Activated T-cell treated with anti-CD3 and anti-CD28 coated beads, Interleukin-2, amount 50 U/mL, for 4 hours (primary cell): ENCODE results near the gene IQGAP2. TPM values are rescaled to one million over a fixed set of nuclear protein-coding genes. Genes with fewer than 3 reads are reported as not detected.
"Not testable (repeated sequence)": the region's sequence is repeated elsewhere in the genome, so short reads cannot be mapped to it uniquely, and the experiment has no call there.

Source experiments
- ATAC-seq, 2 donors: fragments of 200-7000 bp; cut with Tn5 transposase; one replicate each; pipeline ENCODE4 v1.10.0; 2021
- DNase-seq: peaks from one replicate; pipeline ENCODE4 v3.0.0-alpha.2; 2020
- H3K27me3 Mint-ChIP-seq: one replicate; pipeline ENCODE4 v1.8.0; 2021; ENCODE audit warnings: low read depth, mixed read lengths
- H3K36me3 Mint-ChIP-seq: one replicate; pipeline ENCODE4 v1.8.0; 2022; ENCODE audit warnings: mixed read lengths; ENCODE audit not compliant: insufficient read depth
- H3K4me1 Mint-ChIP-seq: one replicate; pipeline ENCODE4 v1.8.0; 2021; ENCODE audit warnings: low read depth, mixed read lengths
- H3K4me3 Mint-ChIP-seq: one replicate; pipeline ENCODE4 v1.8.0; 2021; ENCODE audit warnings: mild to moderate bottlenecking, moderate library complexity, mixed read lengths
- H3K9me3 Mint-ChIP-seq: one replicate; pipeline ENCODE4 v1.8.0; 2021; ENCODE audit warnings: mixed read lengths
- total RNA-seq, 3 donors: library from RNA; stranded (reverse); gene quantifications; one replicate each; pipeline ENCODE4 v1.2.1, GENCODE V29; 2021

The IQGAP2 gene
- total RNA-seq, 3 donors from 2014 or later = 34.8 to 59.4 (median 38.3) TPM

DNA sequence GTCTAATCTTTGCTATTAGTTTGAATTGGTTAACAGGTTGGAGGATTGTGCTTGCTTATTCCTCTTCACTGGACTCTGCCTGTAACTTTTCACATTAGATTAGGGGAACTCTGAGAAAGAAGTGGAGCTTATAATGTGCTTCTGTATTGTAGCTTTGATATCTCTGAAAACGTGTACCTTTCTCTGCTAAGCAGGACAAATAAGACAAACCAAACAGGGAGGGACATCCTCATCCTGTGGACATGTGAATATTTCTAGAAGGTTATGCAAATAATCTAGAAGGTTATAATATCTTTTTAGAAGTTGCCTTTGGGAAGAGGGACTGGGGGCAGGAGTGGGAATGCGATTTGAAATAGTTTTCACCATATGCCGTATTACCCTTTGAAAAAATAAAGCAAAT lies 11.7 kb downstream of the IQGAP2 start:
- no peak for ATAC-seq
- Mint-ChIP-seq H3K4me3 (no peak overlapping the region), H3K4me1 (peaks cover 73% of the 10 kb centered on the region), H3K27me3 (no peaks in the 10 kb centered on the region), H3K9me3 (no peaks in the 10 kb centered on the region), H3K36me3 (peaks cover 20% of the 10 kb centered on the region)
- DNase-seq = no peak

DNA sequence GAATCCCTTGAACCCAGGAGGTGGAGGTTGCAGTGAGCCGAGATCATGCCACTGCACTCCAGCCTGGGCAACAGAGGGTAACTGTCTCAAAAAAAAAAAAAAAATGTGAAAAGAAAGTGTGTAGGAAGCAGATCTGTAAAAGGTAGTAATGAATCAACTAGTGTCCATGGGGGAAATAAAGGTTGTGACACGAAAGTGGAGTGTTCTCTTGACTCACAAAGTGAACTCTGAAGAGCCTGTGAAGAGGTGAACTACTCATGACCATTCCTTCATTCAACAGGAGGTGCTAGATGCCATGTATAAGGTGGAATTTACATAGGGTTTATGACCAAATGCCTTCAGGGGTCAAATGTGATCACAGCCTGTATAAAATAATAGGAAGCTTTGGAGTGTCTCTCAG lies 12.8 kb downstream of the IQGAP2 start:
- Mint-ChIP-seq H3K4me1 (peaks cover 69% of the 10 kb centered on the region), H3K9me3 (no peaks in the 10 kb centered on the region), H3K27me3 (no peaks in the 10 kb centered on the region), H3K36me3 (peaks cover 23% of the 10 kb centered on the region), H3K4me3 (no peak overlapping the region)
- ATAC-seq = peak; percentile 70 to 93
- DNase-seq = no peak

DNA sequence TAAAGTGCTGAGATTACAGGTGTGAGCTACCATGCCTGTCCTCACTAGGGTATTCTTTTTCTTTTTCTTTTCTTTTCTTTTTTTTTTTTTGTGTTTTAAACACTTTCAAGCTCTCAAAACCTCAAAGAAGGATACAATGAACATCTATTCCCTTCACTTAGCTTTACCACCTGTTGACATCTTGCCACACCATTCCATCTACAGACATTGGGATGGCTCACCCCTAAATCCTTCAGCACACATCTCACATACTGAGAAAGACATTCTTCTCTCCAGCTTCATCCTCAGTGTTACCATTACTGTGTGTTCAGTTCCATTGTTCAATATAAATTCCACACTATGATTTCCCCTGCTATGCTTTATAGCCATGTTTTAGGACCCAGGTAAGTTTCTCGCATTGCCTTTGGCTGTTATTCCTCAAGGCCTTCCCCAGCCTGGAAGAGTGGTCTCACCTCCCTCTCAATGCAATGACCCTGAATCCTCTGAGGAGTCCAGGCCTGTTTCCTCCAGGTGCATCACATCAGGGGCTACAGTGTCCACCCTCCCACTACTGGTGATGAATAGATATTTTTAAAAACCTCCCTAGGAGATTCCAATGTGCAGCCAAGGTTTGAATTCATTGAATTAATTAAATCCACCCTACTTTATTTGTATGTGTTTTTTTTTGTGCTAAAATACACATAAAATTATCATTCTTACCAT lies 16.7 kb downstream of the IQGAP2 start:
- Mint-ChIP-seq H3K27me3 (no peaks in the 10 kb centered on the region), H3K9me3 (no peaks in the 10 kb centered on the region), H3K4me1 (peaks cover 61% of the 10 kb centered on the region), H3K36me3 (peaks cover 8% of the 10 kb centered on the region), H3K4me3 (no peak overlapping the region)
- DNase-seq = no peak
- ATAC-seq = no peak

DNA sequence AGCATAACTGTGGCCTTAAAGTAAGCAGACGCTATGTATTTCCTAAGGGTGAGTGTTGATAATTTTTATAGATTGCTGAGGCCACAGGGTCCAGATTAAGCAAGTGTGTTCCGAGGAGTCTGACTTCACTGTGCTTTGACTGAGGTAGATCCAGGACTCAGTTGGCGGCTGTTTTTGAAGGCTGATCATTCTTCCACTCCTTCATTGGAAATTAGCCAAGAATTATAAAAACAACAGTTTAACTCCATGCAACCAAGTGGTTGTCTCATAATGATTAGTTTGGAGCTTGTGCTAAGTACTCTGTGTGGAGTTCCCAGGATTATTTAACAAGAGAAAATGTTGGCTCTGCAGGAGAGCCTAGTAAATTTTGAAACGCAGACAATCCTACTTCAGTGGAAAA lies 19.1 kb downstream of the IQGAP2 start:
- no peak for ATAC-seq
- no peak for DNase-seq
- Mint-ChIP-seq H3K4me3 (no peak overlapping the region), H3K9me3 (no peaks in the 10 kb centered on the region), H3K36me3 (peaks cover 5% of the 10 kb centered on the region), H3K27me3 (no peaks in the 10 kb centered on the region), H3K4me1 (peaks cover 63% of the 10 kb centered on the region)

DNA sequence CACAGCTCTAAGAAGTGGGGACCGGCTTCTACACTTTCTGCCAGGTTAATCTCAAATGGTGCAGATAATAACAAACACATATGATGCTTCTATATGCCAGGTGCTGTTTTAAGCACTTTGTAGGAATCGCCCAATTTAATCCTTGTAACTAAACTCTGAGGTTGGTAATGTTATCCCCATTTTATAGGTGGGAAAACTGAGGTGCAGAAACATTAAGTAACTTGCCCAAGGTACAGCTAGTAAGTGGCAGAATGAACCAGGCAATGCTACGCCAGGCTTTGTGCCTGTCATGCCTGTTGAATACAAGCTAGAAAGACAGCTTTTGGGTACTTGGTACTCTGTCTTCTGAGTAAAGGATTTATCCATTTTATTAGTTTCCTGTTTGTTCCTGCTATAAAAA lies 19.7 kb downstream of the IQGAP2 start:
- ATAC-seq (no peak), DNase-seq (no peak)
- Mint-ChIP-seq H3K4me1 (peaks cover 68% of the 10 kb centered on the region), H3K27me3 (no peaks in the 10 kb centered on the region), H3K9me3 (no peaks in the 10 kb centered on the region), H3K36me3 (peaks cover 5% of the 10 kb centered on the region), H3K4me3 (no peak overlapping the region)

DNA sequence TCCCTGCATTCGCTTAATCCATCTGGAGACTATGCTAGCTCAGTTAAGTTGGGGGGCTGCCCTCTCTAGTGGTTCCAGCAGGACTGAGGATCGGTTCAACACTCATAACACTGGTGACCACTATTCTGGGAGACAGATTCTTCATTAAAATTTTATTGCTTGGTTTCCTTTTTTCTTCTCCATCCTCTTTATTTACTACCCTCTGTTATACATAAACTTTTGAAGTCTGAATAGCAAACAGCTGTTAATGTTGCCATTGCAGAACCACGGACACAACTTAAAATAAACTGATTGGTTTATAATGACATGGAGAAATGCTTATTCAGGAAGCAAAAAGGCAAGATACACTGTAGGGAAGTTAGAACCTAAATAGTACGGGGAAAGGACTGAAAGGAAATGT lies 22.1 kb downstream of the IQGAP2 start:
- H3K4me1 Mint-ChIP-seq = peaks cover 65% of the 10 kb centered on the region
- no peaks in the 10 kb centered on the region for H3K9me3 Mint-ChIP-seq
- no peak overlapping the region for H3K4me3 Mint-ChIP-seq
- ATAC-seq (no peak), DNase-seq (no peak)
- H3K36me3 Mint-ChIP-seq = peaks cover 8% of the 10 kb centered on the region
- H3K27me3 Mint-ChIP-seq = no peaks in the 10 kb centered on the region

DNA sequence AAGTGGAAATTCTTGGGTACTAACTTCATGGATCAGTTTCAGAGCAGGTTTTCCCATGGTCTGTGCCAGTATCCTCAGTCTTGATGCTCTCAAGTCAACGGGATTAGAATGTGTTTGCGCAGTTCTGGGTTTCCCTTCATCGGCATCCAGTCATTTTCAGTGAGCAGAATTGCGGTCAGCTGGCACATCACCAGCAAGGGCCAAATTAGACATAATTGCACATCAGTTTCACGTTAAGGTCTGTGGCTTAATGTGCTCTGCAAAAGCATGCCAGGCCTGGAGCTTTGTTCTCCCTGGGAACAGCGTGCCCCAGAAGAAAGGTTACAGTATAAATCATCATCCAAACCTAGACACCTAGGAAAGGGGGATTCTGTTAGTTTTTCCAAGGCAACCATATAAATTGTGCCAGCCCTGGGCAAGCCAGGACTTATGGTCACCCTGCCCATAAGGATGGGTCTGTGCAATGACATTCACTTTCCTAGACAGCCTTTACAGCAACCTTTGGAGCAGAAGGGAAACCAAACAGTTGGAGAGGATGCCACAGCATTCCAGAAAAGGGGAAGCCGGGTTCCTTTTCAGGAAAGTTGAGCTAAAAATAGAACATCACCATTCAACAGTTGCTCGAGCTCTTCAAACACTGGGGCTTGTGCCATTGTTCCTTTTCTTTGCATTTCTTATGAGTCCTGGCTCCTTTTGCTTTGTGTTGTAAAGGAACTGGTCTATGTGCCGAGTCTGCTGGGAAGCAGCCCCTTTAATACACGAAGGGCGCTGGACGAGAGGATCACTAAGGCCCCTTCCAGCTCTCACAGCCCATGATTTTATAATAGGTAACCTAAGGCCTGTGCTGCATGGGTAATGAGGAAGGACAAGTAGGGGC lies 23.1 kb downstream of the IQGAP2 start:
- ATAC-seq = no peak
- Mint-ChIP-seq H3K4me1 (peaks cover 59% of the 10 kb centered on the region), H3K27me3 (no peaks in the 10 kb centered on the region), H3K9me3 (no peaks in the 10 kb centered on the region), H3K36me3 (peaks cover 6% of the 10 kb centered on the region), H3K4me3 (no peak overlapping the region)
- DNase-seq = no peak

DNA sequence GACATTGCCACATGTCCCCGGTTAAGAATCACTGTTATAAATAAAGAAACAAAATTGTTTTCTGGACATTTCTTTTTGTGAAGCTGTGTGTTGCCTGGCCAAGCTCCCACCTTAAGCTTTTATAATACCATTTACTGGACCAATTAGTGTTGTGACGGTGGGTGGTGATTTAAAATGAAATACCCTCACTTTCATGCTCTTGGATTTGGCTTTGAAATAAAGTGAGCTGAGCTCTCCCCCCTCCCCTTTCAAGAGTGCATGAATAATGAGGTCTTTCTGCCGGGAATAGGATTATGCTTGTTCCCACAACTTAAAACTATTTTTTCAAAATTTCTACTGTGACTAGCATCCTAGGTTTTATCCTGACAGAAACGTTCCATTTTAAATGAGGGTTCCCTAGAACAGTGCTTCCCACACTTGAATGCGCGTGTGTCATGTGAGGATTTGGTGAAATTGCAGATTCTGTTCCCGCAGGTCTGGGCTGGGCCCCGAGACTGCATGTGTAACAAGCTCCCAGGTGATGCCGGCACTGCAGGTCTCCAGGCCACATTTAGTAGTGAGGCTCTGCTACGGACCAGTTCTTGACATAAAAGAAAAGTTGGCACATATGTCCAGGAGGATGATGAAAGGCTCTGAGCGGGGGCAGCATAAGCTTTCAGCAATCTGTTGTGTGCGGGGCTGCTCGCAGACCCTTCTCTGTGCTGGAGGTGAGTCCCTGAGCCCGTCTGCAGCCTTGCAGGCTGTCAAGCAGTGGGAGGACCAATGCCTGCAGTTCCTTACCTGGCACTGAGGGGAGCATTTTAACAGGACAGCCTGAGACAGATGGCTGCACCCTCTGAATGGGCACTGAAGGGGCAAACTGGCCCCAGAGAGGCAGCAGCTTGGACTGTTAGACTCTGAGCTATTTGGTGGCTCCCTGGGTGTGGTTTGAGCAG lies 24.4 kb downstream of the IQGAP2 start:
- Mint-ChIP-seq H3K9me3 (no peaks in the 10 kb centered on the region), H3K36me3 (peaks cover 6% of the 10 kb centered on the region), H3K4me1 (peaks cover 56% of the 10 kb centered on the region), H3K4me3 (no peak overlapping the region), H3K27me3 (no peaks in the 10 kb centered on the region)
- DNase-seq (no peak), ATAC-seq (no peak)

DNA sequence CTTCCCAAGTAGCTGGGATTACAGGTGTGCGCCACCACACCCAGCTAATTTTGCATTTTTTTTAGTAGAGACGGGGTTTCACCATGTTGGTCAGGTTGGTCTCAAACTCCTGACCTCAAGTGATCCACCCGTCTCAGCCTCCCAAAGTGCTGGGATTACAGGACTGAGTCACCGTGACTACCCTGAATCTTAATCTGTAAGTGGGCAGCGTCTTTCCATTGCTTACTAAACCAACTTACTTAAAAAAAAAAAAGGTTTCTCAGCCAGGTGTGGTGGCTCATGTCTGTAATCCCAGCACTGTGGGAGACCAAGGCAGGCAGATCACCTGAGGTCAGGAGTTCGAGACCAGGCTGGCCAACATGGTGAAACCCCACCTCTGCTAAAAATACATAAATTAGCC lies 25.5 kb downstream of the IQGAP2 start:
- H3K9me3 Mint-ChIP-seq, DNase-seq, H3K4me3 Mint-ChIP-seq, ATAC-seq, H3K36me3 Mint-ChIP-seq, H3K27me3 Mint-ChIP-seq: not testable (repeated sequence)
- H3K4me1 Mint-ChIP-seq = peaks cover 61% of the 10 kb centered on the region

DNA sequence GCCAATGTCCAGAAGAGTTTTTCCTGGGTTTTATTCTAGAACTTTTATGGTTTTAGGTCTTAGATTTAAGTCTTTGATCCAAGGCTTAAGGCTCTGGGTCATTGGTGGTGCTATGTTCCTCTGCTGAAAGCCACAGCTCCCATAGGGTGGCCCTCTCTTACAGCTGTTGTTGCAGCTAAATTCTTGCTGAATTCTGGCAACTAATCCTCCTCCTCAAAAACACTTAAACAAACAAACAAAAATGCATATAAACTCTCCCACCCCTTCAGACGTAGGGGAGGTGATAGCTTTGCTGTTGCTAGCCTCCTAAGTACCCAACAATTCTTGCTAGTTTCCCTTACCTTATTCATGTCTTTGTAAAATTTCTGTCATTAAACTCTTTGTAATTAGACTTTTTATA lies 30.2 kb downstream of the IQGAP2 start:
- no peak overlapping the region for H3K4me3 Mint-ChIP-seq
- DNase-seq = no peak
- no peaks in the 10 kb centered on the region for H3K27me3 Mint-ChIP-seq
- ATAC-seq = no peak
- H3K4me1 Mint-ChIP-seq = peaks cover 35% of the 10 kb centered on the region
- H3K9me3 Mint-ChIP-seq = peaks cover 5% of the 10 kb centered on the region
- H3K36me3 Mint-ChIP-seq = peaks cover 8% of the 10 kb centered on the region

DNA sequence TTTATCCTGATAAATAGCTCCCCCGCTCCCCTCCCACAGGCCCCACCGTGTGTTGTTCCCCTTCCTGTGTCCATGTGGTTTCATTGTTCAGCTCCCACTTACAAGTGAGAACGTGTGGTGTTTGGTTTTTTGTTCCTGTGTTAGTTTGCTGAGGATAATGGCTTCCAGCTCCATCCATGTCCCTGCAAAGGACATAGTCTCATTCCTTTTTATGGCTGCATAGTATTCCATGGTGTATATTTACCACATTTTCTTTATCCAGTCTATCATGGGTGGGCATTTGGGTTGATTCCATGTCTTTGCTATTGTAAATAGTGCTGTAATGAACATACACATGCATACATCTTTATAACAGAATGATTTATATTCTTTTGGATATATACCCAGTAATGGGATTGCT lies 34.4 kb downstream of the IQGAP2 start:
- not testable (repeated sequence) for H3K27me3 Mint-ChIP-seq, ATAC-seq, H3K4me3 Mint-ChIP-seq, DNase-seq, H3K9me3 Mint-ChIP-seq
- Mint-ChIP-seq H3K4me1 (peaks cover 44% of the 10 kb centered on the region), H3K36me3 (peaks cover 20% of the 10 kb centered on the region)

DNA sequence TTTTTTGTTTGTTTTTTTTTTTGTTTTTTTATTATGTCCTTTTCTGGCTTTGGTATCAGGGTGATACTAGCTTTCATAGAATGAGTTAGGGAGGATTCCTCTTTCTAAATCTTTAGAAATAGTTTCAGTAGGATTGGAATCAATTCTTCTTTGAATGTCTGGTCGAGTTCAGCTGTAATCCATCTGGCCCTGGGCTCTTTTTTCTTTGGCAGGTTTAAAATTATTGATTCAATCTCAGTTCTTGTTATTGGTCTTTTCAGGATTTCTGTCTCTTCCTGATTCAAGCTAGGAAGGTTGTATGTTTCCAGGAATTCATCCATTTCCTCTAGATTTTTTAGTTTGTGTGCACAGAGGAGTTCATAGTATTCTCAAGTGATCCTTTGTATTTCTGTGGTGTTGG lies 34.9 kb downstream of the IQGAP2 start:
- peaks cover 40% of the 10 kb centered on the region for H3K4me1 Mint-ChIP-seq
- peaks cover 20% of the 10 kb centered on the region for H3K36me3 Mint-ChIP-seq
- H3K9me3 Mint-ChIP-seq = peaks cover 8% of the 10 kb centered on the region
- ATAC-seq (no peak), DNase-seq (no peak)
- H3K27me3 Mint-ChIP-seq = no peaks in the 10 kb centered on the region
- H3K4me3 Mint-ChIP-seq = no peak overlapping the region

DNA sequence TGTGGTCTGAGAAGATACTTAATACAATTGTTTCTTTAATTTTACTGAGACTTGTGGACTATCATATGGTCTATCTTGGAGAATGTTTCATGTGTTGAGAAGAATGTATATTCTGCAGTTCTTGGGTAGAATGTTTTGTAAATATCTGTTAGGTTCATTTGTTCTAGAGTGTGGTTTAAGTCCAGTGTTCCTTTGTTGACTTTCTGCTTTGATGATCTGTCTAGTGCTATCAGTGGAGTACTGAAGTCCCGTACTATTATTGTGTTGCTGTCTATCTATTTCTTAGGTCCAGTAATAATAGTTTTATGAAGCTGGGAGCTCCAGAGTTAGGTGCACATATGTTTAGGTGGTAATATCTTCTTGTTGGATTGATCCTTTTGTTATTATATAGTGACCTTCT lies 36.1 kb downstream of the IQGAP2 start:
- no peak for DNase-seq
- Mint-ChIP-seq H3K4me1 (peaks cover 33% of the 10 kb centered on the region), H3K9me3 (peaks cover 8% of the 10 kb centered on the region), H3K36me3 (peaks cover 24% of the 10 kb centered on the region), H3K27me3 (no peaks in the 10 kb centered on the region), H3K4me3 (no peak overlapping the region)
- ATAC-seq = no peak

DNA sequence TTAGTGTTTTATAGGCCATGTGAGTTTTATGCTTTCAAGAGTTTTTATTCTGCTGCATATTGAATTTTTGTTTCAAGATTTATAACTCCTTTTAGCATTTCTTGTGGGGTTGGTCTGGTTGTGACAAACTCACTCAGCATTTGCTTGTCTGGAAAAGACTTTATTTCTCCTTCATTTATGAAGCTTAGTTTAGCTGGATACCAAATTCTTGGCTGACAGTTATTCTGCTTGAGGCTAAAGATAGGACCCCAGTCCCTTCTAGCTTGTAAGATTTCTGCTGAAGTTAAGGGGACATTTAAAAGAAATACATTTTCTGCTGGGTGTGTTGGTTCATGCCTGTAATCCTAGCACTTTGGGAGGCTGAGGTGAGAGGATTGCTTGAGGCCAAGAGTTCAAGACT lies 36.8 kb downstream of the IQGAP2 start:
- ATAC-seq (no peak), DNase-seq (no peak)
- Mint-ChIP-seq H3K4me1 (peaks cover 33% of the 10 kb centered on the region), H3K27me3 (no peaks in the 10 kb centered on the region), H3K9me3 (peaks cover 8% of the 10 kb centered on the region), H3K4me3 (no peak overlapping the region), H3K36me3 (peaks cover 25% of the 10 kb centered on the region)
